ENCODE results near the gene SIL1. TPM values are rescaled to one million over a fixed set of nuclear protein-coding genes. Genes with fewer than 3 reads are reported as not detected.

The SIL1 gene
- total RNA-seq, 1 donor from 2014 or later = 29.9 TPM

DNA sequence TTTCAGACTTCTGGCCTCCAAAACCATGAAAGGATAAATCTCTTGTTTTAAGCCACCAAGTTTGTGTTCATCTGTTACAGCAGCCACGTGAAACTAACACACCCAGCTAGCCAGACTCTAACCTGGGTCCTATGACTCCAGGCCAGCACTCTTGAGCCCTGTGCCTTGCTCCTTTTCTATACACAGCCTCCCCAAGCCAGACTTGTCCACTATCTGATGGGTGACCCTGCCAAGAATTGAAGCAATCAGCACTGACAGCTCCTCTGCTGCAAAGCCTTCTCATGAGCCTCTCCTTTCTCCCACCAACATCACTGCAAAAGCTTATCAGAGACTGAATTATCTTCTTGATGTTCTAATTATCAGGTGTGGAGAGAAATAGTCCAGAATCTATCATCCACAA is 41.4 kb downstream of the SIL1 start:
- Histone ChIP-seq H3K4me3 (ENCODE audit: low read depth, low read length) (no peak overlapping the region), H3K27me3 (ENCODE audit: control insufficient read depth, insufficient read depth, low read length) (no peaks in the 10 kb centered on the region), H3K36me3 (ENCODE audit: control insufficient read depth, insufficient read depth, low read length) (no peaks in the 10 kb centered on the region)
- no peak for DNase-seq (ENCODE audit: low read depth)
- TF ChIP-seq, protein P1, sequence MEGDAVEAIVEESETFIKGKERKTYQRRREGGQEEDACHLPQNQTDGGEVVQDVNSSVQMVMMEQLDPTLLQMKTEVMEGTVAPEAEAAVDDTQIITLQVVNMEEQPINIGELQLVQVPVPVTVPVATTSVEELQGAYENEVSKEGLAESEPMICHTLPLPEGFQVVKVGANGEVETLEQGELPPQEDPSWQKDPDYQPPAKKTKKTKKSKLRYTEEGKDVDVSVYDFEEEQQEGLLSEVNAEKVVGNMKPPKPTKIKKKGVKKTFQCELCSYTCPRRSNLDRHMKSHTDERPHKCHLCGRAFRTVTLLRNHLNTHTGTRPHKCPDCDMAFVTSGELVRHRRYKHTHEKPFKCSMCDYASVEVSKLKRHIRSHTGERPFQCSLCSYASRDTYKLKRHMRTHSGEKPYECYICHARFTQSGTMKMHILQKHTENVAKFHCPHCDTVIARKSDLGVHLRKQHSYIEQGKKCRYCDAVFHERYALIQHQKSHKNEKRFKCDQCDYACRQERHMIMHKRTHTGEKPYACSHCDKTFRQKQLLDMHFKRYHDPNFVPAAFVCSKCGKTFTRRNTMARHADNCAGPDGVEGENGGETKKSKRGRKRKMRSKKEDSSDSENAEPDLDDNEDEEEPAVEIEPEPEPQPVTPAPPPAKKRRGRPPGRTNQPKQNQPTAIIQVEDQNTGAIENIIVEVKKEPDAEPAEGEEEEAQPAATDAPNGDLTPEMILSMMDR (IDR thresholded peaks at IDR 0.05; ENCODE audit: insufficient read depth, low read length, poor library complexity, severe bottlenecking) = no peak

GRCh38 chr5:139155333-139155732 is 42.8 kb downstream of the SIL1 start:
- Histone ChIP-seq H3K36me3 (ENCODE audit: control insufficient read depth, insufficient read depth, low read length) (no peaks in the 10 kb centered on the region), H3K4me3 (ENCODE audit: low read depth, low read length) (no peak overlapping the region), H3K27me3 (ENCODE audit: control insufficient read depth, insufficient read depth, low read length) (no peaks in the 10 kb centered on the region)
- TF ChIP-seq, protein P1 (IDR thresholded peaks at IDR 0.05; ENCODE audit: insufficient read depth, low read length, poor library complexity, severe bottlenecking) = no peak
- DNase-seq (ENCODE audit: low read depth) = no peak

- TF ChIP-seq, protein P1 (IDR thresholded peaks at IDR 0.05; ENCODE audit: insufficient read depth, low read length, poor library complexity, severe bottlenecking) = no peak
- H3K4me3 ChIP-seq (ENCODE audit: low read depth, low read length) = no peak overlapping the region
- DNase-seq (ENCODE audit: low read depth) = no peak
- no peaks in the 10 kb centered on the region for H3K36me3 ChIP-seq (ENCODE audit: control insufficient read depth, insufficient read depth, low read length)
- H3K27me3 ChIP-seq (ENCODE audit: control insufficient read depth, insufficient read depth, low read length) = no peaks in the 10 kb centered on the region
Observed at GRCh38 chr5:139151902-139152301, 46.3 kb downstream of the SIL1 start.

DNA sequence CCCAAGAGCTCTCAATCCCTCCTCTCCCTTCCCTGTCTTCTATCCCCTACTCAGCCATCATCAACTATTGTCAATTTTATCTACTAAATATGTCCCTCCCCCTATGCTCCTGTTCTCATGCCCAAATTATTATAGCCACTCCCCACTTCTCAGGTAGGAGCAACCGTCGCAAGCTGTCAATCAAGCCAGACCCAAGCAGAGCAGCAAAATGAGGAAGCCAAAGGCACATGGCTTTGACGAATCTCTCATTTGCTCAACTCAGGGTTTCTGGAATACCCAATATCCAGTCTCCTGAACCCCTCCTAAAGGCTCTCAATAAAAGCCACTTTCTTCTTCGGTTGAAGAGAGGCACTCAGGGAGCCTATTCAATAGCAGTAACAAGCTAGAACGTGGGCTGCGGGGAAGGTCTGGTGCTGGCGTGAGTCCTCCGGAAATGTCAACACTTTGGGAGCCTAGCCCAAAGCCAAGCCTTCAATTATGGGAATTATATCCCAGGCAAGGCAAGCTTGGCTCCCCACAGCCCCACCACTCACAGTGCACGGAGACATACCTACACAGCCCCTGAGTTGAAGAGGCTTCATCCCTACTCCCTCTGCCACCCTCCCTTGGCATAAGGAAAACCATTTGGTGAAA is 47.7 kb downstream of the SIL1 start:
- Histone ChIP-seq H3K36me3 (ENCODE audit: control insufficient read depth, insufficient read depth, low read length) (no peaks in the 10 kb centered on the region), H3K4me3 (ENCODE audit: low read depth, low read length) (no peak overlapping the region), H3K27me3 (ENCODE audit: control insufficient read depth, insufficient read depth, low read length) (no peaks in the 10 kb centered on the region)
- TF ChIP-seq, protein P1 (IDR thresholded peaks at IDR 0.05; ENCODE audit: insufficient read depth, low read length, poor library complexity, severe bottlenecking) = no peak
- no peak for DNase-seq (ENCODE audit: low read depth)

DNA sequence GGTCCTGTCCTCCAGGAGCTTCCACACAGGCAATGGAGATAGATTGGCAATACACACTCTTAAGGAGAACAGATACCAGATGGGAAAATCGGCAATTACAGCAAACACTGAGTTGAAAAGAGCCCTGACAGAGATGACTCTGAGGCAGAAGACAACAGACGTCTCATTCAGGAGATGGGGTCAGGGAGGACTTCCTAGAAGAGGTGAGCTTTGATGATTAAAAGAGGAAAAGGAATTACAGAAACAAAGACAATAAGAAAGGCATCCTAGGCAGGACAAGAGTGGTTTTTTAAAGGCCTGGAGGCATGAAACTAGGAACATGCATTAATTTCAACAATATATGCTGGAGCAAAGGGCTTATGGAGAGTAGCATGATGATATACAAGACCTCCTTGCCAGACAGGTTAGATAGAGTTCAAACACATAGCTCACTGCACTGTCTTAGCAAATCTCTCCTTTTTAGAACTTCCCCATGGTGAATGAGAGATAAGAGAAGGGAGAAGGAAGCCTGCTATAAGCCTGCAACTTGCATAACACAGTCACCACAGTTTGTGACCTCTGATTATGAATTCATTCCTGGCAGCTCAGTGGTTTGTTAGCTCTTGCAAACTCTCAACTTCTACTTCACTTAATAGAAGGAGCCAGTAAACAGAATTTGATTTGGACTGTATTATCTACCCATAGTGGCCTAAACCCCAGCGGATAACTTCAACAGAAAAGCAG is 48.5 kb downstream of the SIL1 start:
- DNase-seq (ENCODE audit: low read depth) = no peak
- H3K4me3 ChIP-seq (ENCODE audit: low read depth, low read length) = no peak overlapping the region

More for the DNA sequence above, 48.5 kb downstream of the SIL1 start:
- TF ChIP-seq, protein P1 (IDR thresholded peaks at IDR 0.05; ENCODE audit: insufficient read depth, low read length, poor library complexity, severe bottlenecking) = no peak
- H3K36me3 ChIP-seq (ENCODE audit: control insufficient read depth, insufficient read depth, low read length) = no peaks in the 10 kb centered on the region
- H3K27me3 ChIP-seq (ENCODE audit: control insufficient read depth, insufficient read depth, low read length) = no peaks in the 10 kb centered on the region
